Measurements from ENCODE around the gene HNRNPA0. TPM values are rescaled to one million over a fixed set of nuclear protein-coding genes. Genes with fewer than 3 reads are reported as not detected.

HNRNPA0 gene
- total and polyA plus RNA-seq, 2 donors (not counting 1 experiment from before 2014, with no cell fraction given): 31.5 to 34.2 TPM

GRCh38 chr5:137753691-137754187, 424 bp downstream of the HNRNPA0 start:
- ChIA-PET POLR2A (interaction anchor here (0.7 to 1.6 kb wide), 6 partner anchors 18 to 599 kb away, joined by 3 to 7 read pairs (median 4); partner anchors contain the start of genes BRD8, FAM53C, KDM3B and KIF20A), CTCF (interaction anchor here (0.6 to 2.7 kb wide), 7 partner anchors 11 to 380 kb away, joined by 3 to 18 read pairs (median 3); no protein-coding TSS in a partner anchor)
- 0% methylated on average over 45 of the region's 45 CpGs for WGBS (ENCODE audit: insufficient coverage)
- H3K36me3 ChIP-seq (replicated peaks in 1 of 2; ENCODE audit: control extremely low read depth in 1 of 2, control insufficient read depth in 1 of 2, extremely low read depth in 1 of 2, insufficient read depth in 2 of 2, low read length in 1 of 2): peaks cover 0 to 5% of the 10 kb centered on the region in 2 experiments
- DNase-seq (no peak), ATAC-seq (ENCODE audit: low read depth) (peak; percentile 9)
- peaks cover 27 to 28% of the 10 kb centered on the region in 2 donors for H3K4me1 ChIP-seq (ENCODE audit: control insufficient read depth in 2 of 2, insufficient read depth in 2 of 2, low read length in 2 of 2)
- no peaks in the 10 kb centered on the region for H3K9me3 ChIP-seq (ENCODE audit: control extremely low read depth in 1 of 3, control insufficient read depth in 2 of 3, insufficient read depth in 1 of 3, low read length in 2 of 3)
- peaks cover 51% of the 10 kb centered on the region for H4K20me1 ChIP-seq (ENCODE audit: control insufficient read depth, insufficient read depth, low read length, poor library complexity, severe bottlenecking)
- intact Hi-C loops (cut with micrococcal nuclease): loop anchor here (1.0 to 10.0 kb wide), 7 partner anchors 135 to 1519 kb away; partner anchors contain the start of genes CDC23, FAM13B, FAM53C and HSPA9
- H3K4me1 Mint-ChIP-seq: peaks cover 32% of the 10 kb centered on the region
- H3K4me3 ChIP-seq (ENCODE audit: control extremely low read depth in 1 of 5, extremely low read depth in 1 of 5, insufficient read depth in 1 of 5, low read depth in 2 of 5, low read length in 4 of 5): peak overlapping the region; percentile 69 to 95 (median 87)
- peaks cover 53% of the 10 kb centered on the region for H3K79me2 ChIP-seq (ENCODE audit: control insufficient read depth, insufficient read depth, low read length)
- H3K9me3 Mint-ChIP-seq (ENCODE audit: insufficient read depth): no peaks in the 10 kb centered on the region
- TF ChIP-seq CTCF (IDR thresholded peaks at IDR 0.05) (no peak), EZH2 (IDR thresholded peaks at IDR 0.05; ENCODE audit: borderline replicate concordance, insufficient read depth, low read depth, low read length, poor library complexity, severe bottlenecking) (no peak)
- H3K9ac ChIP-seq (ENCODE audit: low read length): peak overlapping the region; percentile 93
- peak overlapping the region; percentile 98 to 100 for H3K27ac ChIP-seq (ENCODE audit: low read length in 2 of 2)
- H3K27me3 ChIP-seq (replicated peaks in 1 of 4; ENCODE audit: control extremely low read depth in 1 of 4, control insufficient read depth in 3 of 4, insufficient read depth in 4 of 4, low read length in 3 of 4): no peaks in the 10 kb centered on the region
- peak overlapping the region; percentile 97 for H3K4me3 Mint-ChIP-seq
- H2AFZ ChIP-seq (ENCODE audit: insufficient read depth, low read depth, low read length, poor library complexity, severe bottlenecking): peak overlapping the region; percentile 93
- no peaks in the 10 kb centered on the region for H3K27me3 Mint-ChIP-seq
- H3K27ac Mint-ChIP-seq: peak overlapping the region; percentile 100
- peak overlapping the region; percentile 83 for H3K4me2 ChIP-seq (replicated peaks; ENCODE audit: low read depth, low read length, poor library complexity, severe bottlenecking)

All from B cell (primary cell).